A673 (cell line): ENCODE results near the gene ABCF3.

ENCODE experiments used
- CTCF ChIP-seq: fragments of 300-800, 200-600 bp; sonication (generic); conservative IDR thresholded peaks from 2 replicates; pipeline ENCODE4 v1.5.1; 2017; ENCODE audit warnings: low read depth, mild to moderate bottlenecking, antibody characterized with exemption, low read length, moderate library complexity, mixed read lengths
- EZH2 ChIP-seq: fragments of 200-600 bp; sonication (generic); IDR thresholded peaks from 2 replicates; pipeline ENCODE4 v1.6.1; 2017; ENCODE audit warnings: borderline replicate concordance, low read depth, mild to moderate bottlenecking, mixed read lengths, antibody characterized with exemption, low read length; ENCODE audit not compliant: poor library complexity, severe bottlenecking

- TF ChIP-seq EZH2 (no peak), CTCF (no peak)
These were observed 6.9 kb downstream of the ABCF3 start for GRCh38 chr3:184192889-184193288.
